Dermis blood vessel endothelial cell (primary cell): ENCODE data around the gene TP53I13. TPM values are rescaled to one million over a fixed set of nuclear protein-coding genes. Genes with fewer than 3 reads are reported as not detected.

Experiments
- DNase-seq: peaks from one replicate; pipeline ENCODE4 v3.0.0; 2010
- total RNA-seq: library from RNA; depleted of rRNA; stranded (reverse); fragments of >200 nt; gene quantifications from 2 replicates; pipeline ENCODE4 v1.2.3, GENCODE V29; 2014

The TP53I13 gene
- total RNA-seq, 1 donor from 2014 or later: 52.2 TPM

GRCh38 chr17:29581583-29582253 is 13.2 kb downstream of the TP53I13 start:
- no peak for DNase-seq

GRCh38 chr17:29582254-29582765 is 13.8 kb downstream of the TP53I13 start:
- DNase-seq: no peak

- no peak for DNase-seq
Measured at GRCh38 chr17:29582772-29583171, 14.3 kb downstream of the TP53I13 start.

- no peak for DNase-seq
Measured at GRCh38 chr17:29583324-29584248, 15.1 kb downstream of the TP53I13 start.

- DNase-seq: peak; percentile 24
Measured at GRCh38 chr17:29584452-29585079, 16.1 kb downstream of the TP53I13 start.

GRCh38 chr17:29585080-29585751 is 16.7 kb downstream of the TP53I13 start:
- peak; percentile 81 for DNase-seq

- no peak for DNase-seq
Measured at GRCh38 chr17:29586676-29587469, 18.4 kb downstream of the TP53I13 start.

GRCh38 chr17:29587591-29587990 is 19.1 kb downstream of the TP53I13 start:
- no peak for DNase-seq

- DNase-seq: peak; percentile 40
Measured at GRCh38 chr17:29588017-29588561, 19.6 kb downstream of the TP53I13 start.

GRCh38 chr17:29588562-29589411 is 20.3 kb downstream of the TP53I13 start:
- DNase-seq: peak; percentile 44

- DNase-seq: peak; percentile 87
Measured at GRCh38 chr17:29589524-29590410, 21.3 kb downstream of the TP53I13 start, which contains the start of gene GIT1. Gene GIT1 (minus strand): TSS chr17:29589648. CDS start chr17:29589378, 270 bp downstream.

- peak; percentile 37 for DNase-seq
Measured at GRCh38 chr17:29590411-29591145, 22.1 kb downstream of the TP53I13 start.

- DNase-seq: peak; percentile 65
Measured at GRCh38 chr17:29591146-29591736, 22.7 kb downstream of the TP53I13 start.

- DNase-seq: peak; percentile 92
Measured at GRCh38 chr17:29591737-29592608, 23.5 kb downstream of the TP53I13 start.

GRCh38 chr17:29592850-29593551 is 24.5 kb downstream of the TP53I13 start, which contains the start of gene ANKRD13B:
Gene ANKRD13B (plus strand): TSS chr17:29593132. CDS start chr17:29593622, 490 bp downstream.
- peak; percentile 48 for DNase-seq
